Measurements from ENCODE around the gene PCGF6.
"Not testable (repeated sequence)": the region's sequence is repeated elsewhere in the genome, so short reads cannot be mapped to it uniquely, and the experiment has no call there.

The PCGF6 gene

GRCh38 chr10:103350517-103351260, at the start of gene PCGF6:
Gene PCGF6, minus strand, starts transcription at chr10:103351140. Its CDS starts 74 bp downstream, at chr10:103351066.
- DNase-seq, result peak; percentile 71

- peak; percentile 12 for DNase-seq
Observed at GRCh38 chr10:103397191-103397825, 46.4 kb upstream of the PCGF6 start.

- no peak for DNase-seq
Observed at GRCh38 chr10:103396789-103397087, 45.8 kb upstream of the PCGF6 start.

- peak; percentile 98 for DNase-seq
Observed at GRCh38 chr10:103396067-103396788, 45.3 kb upstream of the PCGF6 start, which contains the start of the genes ATP5MK and PDCD11. Gene ATP5MK, minus strand, starts transcription at chr10:103396475. Its CDS starts 4,018 bp downstream, at chr10:103392457. Gene PDCD11, plus strand, starts transcription at chr10:103396626. Its CDS starts 1,801 bp downstream, at chr10:103398427.

- no peak for DNase-seq
Observed at GRCh38 chr10:103395754-103396066, 44.8 kb upstream of the PCGF6 start.

- no peak for DNase-seq
Observed at GRCh38 chr10:103394180-103394579, 43.2 kb upstream of the PCGF6 start.

- DNase-seq, result no peak
Observed at GRCh38 chr10:103382769-103383168, 31.8 kb upstream of the PCGF6 start.

- no peak for DNase-seq
Observed at GRCh38 chr10:103374263-103374662, 23.3 kb upstream of the PCGF6 start.

GRCh38 chr10:103373544-103373943, 22.6 kb upstream of the PCGF6 start:
- no peak for DNase-seq

GRCh38 chr10:103367782-103368518, 17.0 kb upstream of the PCGF6 start, which contains the start of gene TAF5:
Gene TAF5, plus strand, starts transcription at chr10:103367976. Its CDS starts 14 bp downstream, at chr10:103367990.
- peak; percentile 87 for DNase-seq

GRCh38 chr10:103367379-103367781, 16.4 kb upstream of the PCGF6 start:
- DNase-seq, result no peak

- peak; percentile 7 for DNase-seq
Observed at GRCh38 chr10:103360791-103361190, 9.9 kb upstream of the PCGF6 start.

GRCh38 chr10:103359493-103359892, 8.6 kb upstream of the PCGF6 start:
- DNase-seq, result not testable (repeated sequence)

- DNase-seq, result no peak
Observed at GRCh38 chr10:103355906-103356599, 5.1 kb upstream of the PCGF6 start.

GRCh38 chr10:103354567-103354966, 3.6 kb upstream of the PCGF6 start:
- not testable (repeated sequence) for DNase-seq

GRCh38 chr10:103353281-103353680, 2.3 kb upstream of the PCGF6 start:
- DNase-seq, result no peak

GRCh38 chr10:103350175-103350516, 794 bp downstream of the PCGF6 start:
- DNase-seq, result no peak

GRCh38 chr10:103336370-103336769, 14.6 kb downstream of the PCGF6 start:
- DNase-seq, result no peak

GRCh38 chr10:103334567-103334966, 16.4 kb downstream of the PCGF6 start:
- DNase-seq, result no peak

- no peak for DNase-seq
Observed at GRCh38 chr10:103333934-103334520, 16.9 kb downstream of the PCGF6 start.

- DNase-seq, result no peak
Observed at GRCh38 chr10:103327906-103328305, 23.0 kb downstream of the PCGF6 start.

GRCh38 chr10:103316087-103316486, 34.9 kb downstream of the PCGF6 start:
- no peak for DNase-seq
